D721Med (cell line): ENCODE data around the gene SP2.
A peak's percentile ranks its signal among the peaks of the same experiment; 100 is the strongest.

Experiments
- DNase-seq: peaks from one replicate; pipeline ENCODE4 v3.0.0; 2011; ENCODE audit warnings: low spot score; ENCODE audit not compliant: insufficient read length
- FAIRE-seq: peaks from 2 replicates; lab custom pipeline; 2011; peaks lifted over from hg19 to GRCh38; lab: Jason Lieb, UNC
- CTCF ChIP-seq: IDR thresholded peaks from 2 replicates; pipeline ENCODE4 v1.5.1; 2012; ENCODE audit warnings: mild to moderate bottlenecking, control low read depth; ENCODE audit not compliant: insufficient read depth; ENCODE audit errors: missing control alignments

SP2 gene

GRCh38 chr17:47945529-47946508 lies 49.8 kb downstream of the SP2 start:
- DNase-seq (no peak), FAIRE-seq (no peak)
- TF ChIP-seq CTCF, result no peak

GRCh38 chr17:47946516-47946915 lies 50.5 kb downstream of the SP2 start:
- no peak for TF ChIP-seq CTCF
- DNase-seq, result no peak
- FAIRE-seq, result no peak

GRCh38 chr17:47946929-47947397 lies 50.9 kb downstream of the SP2 start:
- DNase-seq (peak; percentile 42), FAIRE-seq (no peak)
- TF ChIP-seq CTCF, result peak; percentile 72

GRCh38 chr17:47948706-47949196 lies 52.7 kb downstream of the SP2 start:
- no peak for DNase-seq
- peak; percentile 9 for TF ChIP-seq CTCF
- no peak for FAIRE-seq

GRCh38 chr17:47949197-47949759 lies 53.2 kb downstream of the SP2 start:
- peak; percentile 96 for TF ChIP-seq CTCF
- DNase-seq (peak; percentile 57), FAIRE-seq (no peak)

- TF ChIP-seq CTCF, result no peak
- DNase-seq (no peak), FAIRE-seq (no peak)
Observed at GRCh38 chr17:47949946-47950345, 53.9 kb downstream of the SP2 start.

- no peak for FAIRE-seq
- no peak for DNase-seq
Observed at GRCh38 chr17:47950448-47950847, 54.4 kb downstream of the SP2 start.

More at GRCh38 chr17:47950448-47950847, 54.4 kb downstream of the SP2 start:
- no peak for TF ChIP-seq CTCF
